OCI-LY7 (cell line): Measurements from ENCODE around the gene GALNT9. TPM values are rescaled to one million over a fixed set of nuclear protein-coding genes. Genes with fewer than 3 reads are reported as not detected.

Experiments used
- BruUV-seq: library from RNA; stranded (reverse); fragments of 400-500 nt; replicated peaks from 2 replicates; lab custom pipeline; 2021; lab: Mats Ljungman, UMichigan
- CTCF ChIA-PET: fragments of 300-600 bp; sonication (Branson Sonifier 250); formaldehyde crosslinking; loops from one replicate; lab custom pipeline; 2022; ENCODE audit warnings: antibody characterized with exemption; ENCODE audit not compliant: unreplicated experiment; lab: Charles Lee
- POLR2A ChIA-PET: fragments of 300-600 bp; sonication (Branson Sonifier 250); formaldehyde crosslinking; loops from one replicate; lab custom pipeline; 2022; ENCODE audit warnings: antibody characterized with exemption; lab: Charles Lee
- DNase-seq: peaks from one replicate; pipeline ENCODE4 v3.0.0-alpha.2; 2015; ENCODE audit warnings: low spot score
- H2AFZ ChIP-seq: fragments of 200-600 bp; sonication (generic), shearing (Covaris generic); 2 replicates; pipeline ENCODE4 v1.6.1; 2014; ENCODE audit warnings: mild to moderate bottlenecking, antibody characterized with exemption, low read length, moderate library complexity
- H3K27ac ChIP-seq: fragments of 200-600 bp; sonication (generic); 2 replicates; pipeline ENCODE4 v1.5.1; 2014; ENCODE audit warnings: mixed run types, low read depth, mild to moderate bottlenecking, moderate library complexity, low read length, inconsistent platforms; ENCODE audit not compliant: poor library complexity, severe bottlenecking
- H3K36me3 ChIP-seq: fragments of 200-600 bp; sonication (generic); 2 replicates; pipeline ENCODE4 v1.6.1; 2014; ENCODE audit warnings: mild to moderate bottlenecking, antibody characterized with exemption, low read length, moderate library complexity, mixed read lengths; ENCODE audit not compliant: insufficient read depth
- H3K4me1 ChIP-seq: fragments of 200-600 bp; sonication (generic); 2 replicates; pipeline ENCODE4 v1.5.1; 2014; ENCODE audit warnings: mild to moderate bottlenecking, low read length; ENCODE audit not compliant: insufficient read depth, poor library complexity, severe bottlenecking
- H3K4me2 ChIP-seq: fragments of 200-600 bp; sonication (generic); 2 replicates; pipeline ENCODE4 v1.6.1; 2014; ENCODE audit warnings: mild to moderate bottlenecking, low read length
- H3K4me3 ChIP-seq: fragments of 200-600 bp; sonication (generic); 2 replicates; pipeline ENCODE4 v1.5.1; 2014; ENCODE audit warnings: mild to moderate bottlenecking, low read depth, low read length; ENCODE audit not compliant: poor library complexity, severe bottlenecking
- H3K79me2 ChIP-seq: fragments of 200-600 bp; sonication (generic); 2 replicates; pipeline ENCODE4 v1.6.1; 2016; ENCODE audit warnings: low read depth, mild to moderate bottlenecking, low read length, moderate library complexity, mixed read lengths; ENCODE audit not compliant: insufficient read depth
- H3K9me2 ChIP-seq: fragments of 200-600 bp; sonication (generic); 2 replicates; pipeline ENCODE4 v1.6.1; 2016; ENCODE audit warnings: mild to moderate bottlenecking, low read length, mixed read lengths; ENCODE audit not compliant: insufficient read depth
- H3K9me3 ChIP-seq: fragments of 200-600 bp; sonication (generic); 2 replicates; pipeline ENCODE4 v1.6.1; 2014; ENCODE audit warnings: mild to moderate bottlenecking, mixed run types, low read length, mixed read lengths
- H4K20me1 ChIP-seq: fragments of 200-600 bp; sonication (generic); 2 replicates; pipeline ENCODE4 v1.6.1; 2014; ENCODE audit warnings: mild to moderate bottlenecking, antibody characterized with exemption, low read length, moderate library complexity, mixed read lengths; ENCODE audit not compliant: insufficient read depth
- EZH2phosphoT487 ChIP-seq: fragments of 200-600 bp; sonication (generic); IDR thresholded peaks from 2 replicates; pipeline ENCODE4 v1.6.1; 2018; ENCODE audit warnings: low read depth, borderline replicate concordance, mild to moderate bottlenecking, mixed run types, antibody characterized with exemption, low read length, moderate library complexity, mixed read lengths
- intact Hi-C: fragments of 100-400 bp; cut with micrococcal nuclease; formaldehyde crosslinking; loops from one replicate; pipeline ENCODE4 v1.10.0; 2022; ENCODE audit not compliant: unreplicated experiment
- total RNA-seq, 2 experiments: library from RNA; depleted of rRNA in 1 of 2; stranded (reverse); fragments of >200 nt in 1 of 2; shearing (Covaris generic) in 1 of 2; gene quantifications; 2 replicates each; pipeline ENCODE4 v1.2.3, GENCODE V29; 2014 to 2022
- TF ChIP-seq, protein P1 (sequence below): fragments of 200-600 bp; sonication (generic); conservative IDR thresholded peaks from 2 replicates; pipeline ENCODE4 v1.5.1; 2014; ENCODE audit warnings: mild to moderate bottlenecking, antibody characterized with exemption, low read length, moderate library complexity, mixed read lengths

The GALNT9 gene
- total RNA-seq, 2 experiments from 2014 or later = 0.28 TPM; not detected in 1

- BruUV-seq = no TSS peak
- no peaks in the 10 kb centered on the region for H3K36me3 ChIP-seq
- H3K9me3 ChIP-seq = no peaks in the 10 kb centered on the region
- H3K4me3 ChIP-seq = no peak overlapping the region
- no peaks in the 10 kb centered on the region for H3K9me2 ChIP-seq
- peaks cover 14% of the 10 kb centered on the region for H3K4me1 ChIP-seq
- H3K79me2 ChIP-seq = no peaks in the 10 kb centered on the region
- H4K20me1 ChIP-seq = no peaks in the 10 kb centered on the region
- intact Hi-C loops = no loop called here
- ChIA-PET CTCF (no interaction called here), POLR2A (no interaction called here)
- no peak overlapping the region for H3K4me2 ChIP-seq
- no peak overlapping the region for H2AFZ ChIP-seq
- no peak for DNase-seq
- TF ChIP-seq EZH2phosphoT487 = no peak
- TF ChIP-seq, protein P1, sequence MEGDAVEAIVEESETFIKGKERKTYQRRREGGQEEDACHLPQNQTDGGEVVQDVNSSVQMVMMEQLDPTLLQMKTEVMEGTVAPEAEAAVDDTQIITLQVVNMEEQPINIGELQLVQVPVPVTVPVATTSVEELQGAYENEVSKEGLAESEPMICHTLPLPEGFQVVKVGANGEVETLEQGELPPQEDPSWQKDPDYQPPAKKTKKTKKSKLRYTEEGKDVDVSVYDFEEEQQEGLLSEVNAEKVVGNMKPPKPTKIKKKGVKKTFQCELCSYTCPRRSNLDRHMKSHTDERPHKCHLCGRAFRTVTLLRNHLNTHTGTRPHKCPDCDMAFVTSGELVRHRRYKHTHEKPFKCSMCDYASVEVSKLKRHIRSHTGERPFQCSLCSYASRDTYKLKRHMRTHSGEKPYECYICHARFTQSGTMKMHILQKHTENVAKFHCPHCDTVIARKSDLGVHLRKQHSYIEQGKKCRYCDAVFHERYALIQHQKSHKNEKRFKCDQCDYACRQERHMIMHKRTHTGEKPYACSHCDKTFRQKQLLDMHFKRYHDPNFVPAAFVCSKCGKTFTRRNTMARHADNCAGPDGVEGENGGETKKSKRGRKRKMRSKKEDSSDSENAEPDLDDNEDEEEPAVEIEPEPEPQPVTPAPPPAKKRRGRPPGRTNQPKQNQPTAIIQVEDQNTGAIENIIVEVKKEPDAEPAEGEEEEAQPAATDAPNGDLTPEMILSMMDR = no peak
- no peak overlapping the region for H3K27ac ChIP-seq
Observed at GRCh38 chr12:132174839-132175490, 154.4 kb downstream of the GALNT9 start.

- Histone ChIP-seq H3K9me2 (no peaks in the 10 kb centered on the region), H3K36me3 (no peaks in the 10 kb centered on the region), H3K4me3 (no peak overlapping the region), H3K9me3 (no peaks in the 10 kb centered on the region), H4K20me1 (no peaks in the 10 kb centered on the region), H2AFZ (no peak overlapping the region), H3K4me2 (no peak overlapping the region), H3K4me1 (peaks cover 14% of the 10 kb centered on the region), H3K27ac (no peak overlapping the region), H3K79me2 (no peaks in the 10 kb centered on the region)
- no peak for DNase-seq
- no TSS peak for BruUV-seq
- intact Hi-C loops = no loop called here
- ChIA-PET POLR2A (no interaction called here), CTCF (no interaction called here)
- TF ChIP-seq, protein P1 = no peak
- TF ChIP-seq EZH2phosphoT487 = no peak
Observed at GRCh38 chr12:132174015-132174838, 155.2 kb downstream of the GALNT9 start.
